Measurements from ENCODE around the gene GDPD3.

The GDPD3 gene

GRCh38 chr16:30070490-30070889 lies 42.8 kb downstream of the GDPD3 start:
- H3K79me2 ChIP-seq (ENCODE audit: insufficient read depth, low read depth), result peaks cover 28% of the 10 kb centered on the region
- no peak overlapping the region for H2AFZ ChIP-seq (ENCODE audit: low read depth)
- no peak for TF ChIP-seq CTCF (conservative IDR thresholded peaks at IDR 0.05; ENCODE audit: low read depth, low read length)
- H3K9ac ChIP-seq, result no peak overlapping the region
- no peaks in the 10 kb centered on the region for H3K27me3 ChIP-seq (ENCODE audit: insufficient read depth, low read depth)
- H4K20me1 ChIP-seq (ENCODE audit: insufficient read depth), result peaks cover 7% of the 10 kb centered on the region; the same call in 1 of the 2 replicates
- peaks cover 39% of the 10 kb centered on the region; the same call in 1 of the 2 replicates for H3K36me3 ChIP-seq (ENCODE audit: insufficient read depth)
- H3K4me1 ChIP-seq (ENCODE audit: low read depth, poor library complexity, severe bottlenecking), result peaks cover 25% of the 10 kb centered on the region
- H3K4me3 ChIP-seq (IDR thresholded peaks at IDR 0.05; ENCODE audit: insufficient read depth, low read depth, low read length), result no peak overlapping the region
- no peak overlapping the region for H3K27ac ChIP-seq
- H3K4me2 ChIP-seq, result no peak overlapping the region

GRCh38 chr16:30069611-30070462 lies 43.5 kb downstream of the GDPD3 start:
- no peak overlapping the region for H3K27ac ChIP-seq

GRCh38 chr16:30068750-30069610 lies 44.4 kb downstream of the GDPD3 start:
- no peak overlapping the region for H3K4me2 ChIP-seq
- TF ChIP-seq CTCF (conservative IDR thresholded peaks at IDR 0.05; ENCODE audit: low read depth, low read length), result peak; percentile 85
- H3K9ac ChIP-seq, result no peak overlapping the region
- peaks cover 7% of the 10 kb centered on the region; the same call in 1 of the 2 replicates for H4K20me1 ChIP-seq (ENCODE audit: insufficient read depth)
- no peak overlapping the region for H3K27ac ChIP-seq
- no peak overlapping the region for H2AFZ ChIP-seq (ENCODE audit: low read depth)
- peaks cover 38% of the 10 kb centered on the region for H3K79me2 ChIP-seq (ENCODE audit: insufficient read depth, low read depth)
- H3K4me1 ChIP-seq (ENCODE audit: low read depth, poor library complexity, severe bottlenecking), result peaks cover 20% of the 10 kb centered on the region
- no peak overlapping the region for H3K4me3 ChIP-seq (IDR thresholded peaks at IDR 0.05; ENCODE audit: insufficient read depth, low read depth, low read length)
- peaks cover 39% of the 10 kb centered on the region; the same call in 1 of the 2 replicates for H3K36me3 ChIP-seq (ENCODE audit: insufficient read depth)
- H3K27me3 ChIP-seq (ENCODE audit: insufficient read depth, low read depth), result no peaks in the 10 kb centered on the region

More at GRCh38 chr16:30069611-30070462, 43.5 kb downstream of the GDPD3 start:
- no peak overlapping the region for H3K9ac ChIP-seq
- H2AFZ ChIP-seq (ENCODE audit: low read depth), result no peak overlapping the region
- H3K4me2 ChIP-seq, result no peak overlapping the region
- H3K79me2 ChIP-seq (ENCODE audit: insufficient read depth, low read depth), result peaks cover 30% of the 10 kb centered on the region
- peaks cover 20% of the 10 kb centered on the region for H3K4me1 ChIP-seq (ENCODE audit: low read depth, poor library complexity, severe bottlenecking)
- H3K4me3 ChIP-seq (IDR thresholded peaks at IDR 0.05; ENCODE audit: insufficient read depth, low read depth, low read length), result no peak overlapping the region
- H3K36me3 ChIP-seq (ENCODE audit: insufficient read depth), result peaks cover 39% of the 10 kb centered on the region; the same call in 1 of the 2 replicates
- no peaks in the 10 kb centered on the region for H3K27me3 ChIP-seq (ENCODE audit: insufficient read depth, low read depth)
- H4K20me1 ChIP-seq (ENCODE audit: insufficient read depth), result peaks cover 7% of the 10 kb centered on the region; the same call in 1 of the 2 replicates
- TF ChIP-seq CTCF (conservative IDR thresholded peaks at IDR 0.05; ENCODE audit: low read depth, low read length), result no peak

GRCh38 chr16:30068333-30068732 lies 45.0 kb downstream of the GDPD3 start:
- H3K4me3 ChIP-seq (IDR thresholded peaks at IDR 0.05; ENCODE audit: insufficient read depth, low read depth, low read length), result no peak overlapping the region
- no peak overlapping the region for H3K4me2 ChIP-seq
- H3K27me3 ChIP-seq (ENCODE audit: insufficient read depth, low read depth), result no peaks in the 10 kb centered on the region
- H2AFZ ChIP-seq (ENCODE audit: low read depth), result no peak overlapping the region
- peaks cover 41% of the 10 kb centered on the region for H3K79me2 ChIP-seq (ENCODE audit: insufficient read depth, low read depth)
- peaks cover 7% of the 10 kb centered on the region; the same call in 1 of the 2 replicates for H4K20me1 ChIP-seq (ENCODE audit: insufficient read depth)
- no peak overlapping the region for H3K27ac ChIP-seq
- no peak for TF ChIP-seq CTCF (conservative IDR thresholded peaks at IDR 0.05; ENCODE audit: low read depth, low read length)
- H3K36me3 ChIP-seq (ENCODE audit: insufficient read depth), result peaks cover 39% of the 10 kb centered on the region; the same call in 1 of the 2 replicates
- H3K4me1 ChIP-seq (ENCODE audit: low read depth, poor library complexity, severe bottlenecking), result peaks cover 26% of the 10 kb centered on the region
- H3K9ac ChIP-seq, result no peak overlapping the region
